ENCODE measurements around the gene SLC9A9.
A peak's percentile ranks its signal among the peaks of the same experiment; 100 is the strongest.

The SLC9A9 gene

DNA sequence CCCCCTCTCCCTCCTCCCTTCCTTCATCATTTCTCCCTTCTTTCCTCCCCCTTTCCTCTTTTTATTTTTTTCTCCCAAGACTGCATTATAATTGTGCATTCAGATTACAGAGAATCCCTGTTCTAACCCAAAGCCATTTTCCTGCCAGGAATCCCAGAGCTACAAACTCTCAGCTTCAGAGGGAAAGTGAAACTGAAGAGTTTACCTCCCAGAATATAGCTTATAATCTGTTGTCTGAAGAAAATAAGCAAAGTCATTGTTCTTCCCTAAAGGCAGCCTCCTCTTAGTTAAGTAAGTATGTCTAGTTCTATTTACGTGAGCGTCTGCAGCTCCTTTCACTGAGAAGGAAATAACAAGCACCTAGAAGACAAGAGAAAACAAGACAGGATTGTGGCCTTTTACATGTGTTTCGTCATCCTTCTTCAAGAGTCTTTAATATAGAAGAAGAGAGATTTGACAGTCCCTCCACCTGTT is 631.5 kb downstream of the SLC9A9 start:
- peak; percentile 18 for DNase-seq (ENCODE audit: low read depth)
